Measurements from ENCODE around the gene PGBD1. TPM values are rescaled to one million over a fixed set of nuclear protein-coding genes. Genes with fewer than 3 reads are reported as not detected.

Gene PGBD1, protein sequence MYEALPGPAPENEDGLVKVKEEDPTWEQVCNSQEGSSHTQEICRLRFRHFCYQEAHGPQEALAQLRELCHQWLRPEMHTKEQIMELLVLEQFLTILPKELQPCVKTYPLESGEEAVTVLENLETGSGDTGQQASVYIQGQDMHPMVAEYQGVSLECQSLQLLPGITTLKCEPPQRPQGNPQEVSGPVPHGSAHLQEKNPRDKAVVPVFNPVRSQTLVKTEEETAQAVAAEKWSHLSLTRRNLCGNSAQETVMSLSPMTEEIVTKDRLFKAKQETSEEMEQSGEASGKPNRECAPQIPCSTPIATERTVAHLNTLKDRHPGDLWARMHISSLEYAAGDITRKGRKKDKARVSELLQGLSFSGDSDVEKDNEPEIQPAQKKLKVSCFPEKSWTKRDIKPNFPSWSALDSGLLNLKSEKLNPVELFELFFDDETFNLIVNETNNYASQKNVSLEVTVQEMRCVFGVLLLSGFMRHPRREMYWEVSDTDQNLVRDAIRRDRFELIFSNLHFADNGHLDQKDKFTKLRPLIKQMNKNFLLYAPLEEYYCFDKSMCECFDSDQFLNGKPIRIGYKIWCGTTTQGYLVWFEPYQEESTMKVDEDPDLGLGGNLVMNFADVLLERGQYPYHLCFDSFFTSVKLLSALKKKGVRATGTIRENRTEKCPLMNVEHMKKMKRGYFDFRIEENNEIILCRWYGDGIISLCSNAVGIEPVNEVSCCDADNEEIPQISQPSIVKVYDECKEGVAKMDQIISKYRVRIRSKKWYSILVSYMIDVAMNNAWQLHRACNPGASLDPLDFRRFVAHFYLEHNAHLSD
- total RNA-seq = 10 to 100 TPM in 1 of 2 donors, 1 to 10 TPM in 1; 8.7 to 10.8 TPM
- 11.8 TPM for polyA plus RNA-seq (2013, experiment 1 of 2)
- 10.7 TPM for polyA plus RNA-seq (2013, experiment 2 of 2)
- long read RNA-seq, experiment 1, partial matches to known transcripts = 2 of 10 reads
- long read RNA-seq, experiment 1, other reads (novel, unspliced or antisense) = 8 of 10 reads
- long read RNA-seq, experiment 2, partial matches to known transcripts = 1 of 14 reads
- long read RNA-seq, experiment 2, other reads (novel, unspliced or antisense) = 12 of 14 reads
- long read RNA-seq, experiment 3, transcript PGBD1-201 (7 exons, 3,100 nt) = major isoform, 13 of 62 reads
- long read RNA-seq, experiment 3, partial matches to known transcripts = 1 of 62 reads
- long read RNA-seq, experiment 3, other reads (novel, unspliced or antisense) = 48 of 62 reads
- long read RNA-seq, experiment 4, partial matches to known transcripts = 0 of 9 reads
- long read RNA-seq, experiment 4, other reads (novel, unspliced or antisense) = 8 of 9 reads

DNA sequence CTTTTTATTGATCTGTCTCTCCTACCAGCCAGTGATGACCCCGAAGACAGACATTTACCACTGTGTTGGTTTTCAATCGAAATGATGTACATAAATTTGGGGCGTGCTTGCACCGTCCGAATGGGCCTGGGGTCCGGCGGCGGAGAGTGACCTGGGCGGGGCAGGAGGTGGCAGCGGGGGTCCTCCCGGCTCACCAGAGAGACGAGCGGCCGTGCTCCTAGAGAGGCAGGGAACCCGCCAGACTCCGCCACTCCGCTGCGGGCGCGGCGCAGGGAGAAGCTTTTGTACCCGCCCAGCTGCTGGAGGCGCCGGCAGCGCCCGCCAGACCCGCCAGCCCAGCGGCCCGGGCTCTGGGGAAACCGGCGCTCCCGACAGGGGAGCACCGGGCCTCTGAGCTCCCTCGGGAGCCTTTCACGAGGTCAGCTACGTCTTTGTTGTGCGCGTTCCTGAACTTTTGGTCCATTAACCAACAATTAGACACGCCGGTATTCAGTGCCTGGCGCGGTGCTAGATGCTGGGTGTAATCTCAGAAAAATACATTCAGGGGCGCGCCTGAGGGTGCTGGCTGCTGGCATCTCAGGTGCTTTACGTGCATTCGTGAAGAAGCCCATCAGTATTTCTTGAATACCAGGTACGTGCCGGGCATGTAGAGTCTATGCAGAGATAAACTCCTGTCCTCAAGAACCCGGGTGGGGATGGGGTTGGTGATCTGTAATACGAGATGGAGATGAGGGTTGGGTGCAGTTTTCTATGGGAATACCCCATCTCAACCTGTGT lies at the start of gene PGBD1:
Gene PGBD1, plus strand, starts transcription at position 285 of the 777 bp plus-strand sequence. CDS start 2,242 bp downstream, outside the sequence.
- peaks cover 33% of the 10 kb centered on the region for H3K36me3 ChIP-seq (ENCODE audit: control insufficient read depth, insufficient read depth, low read length)
- H3K4me3 ChIP-seq (ENCODE audit: low read length) = peak within 1 kb of the TSS; percentile 99
- peaks cover 2% of the 10 kb centered on the region for H3K27me3 Mint-ChIP-seq (ENCODE audit: insufficient read depth)
- H3K4me1 Mint-ChIP-seq = peaks cover 12% of the 10 kb centered on the region
- 0 to 1% methylated on average over 12 to 50 of the region's 50 CpGs for WGBS, 2 experiments (ENCODE audit: insufficient coverage in 1 of 2, insufficient read length in 1 of 2)
- H3K4me1 ChIP-seq (ENCODE audit: control insufficient read depth, insufficient read depth, low read length) = no peaks in the 10 kb centered on the region
- peaks cover 14% of the 10 kb centered on the region for H3K27me3 ChIP-seq (ENCODE audit: control insufficient read depth, insufficient read depth, low read length, poor library complexity, severe bottlenecking)
- H3K36me3 Mint-ChIP-seq (ENCODE audit: low read depth) = peaks cover 39% of the 10 kb centered on the region
- no peaks in the 10 kb centered on the region for H3K9me3 Mint-ChIP-seq
- DNase-seq = peak; percentile 93
- H3K9ac ChIP-seq (ENCODE audit: extremely low read depth, low read length, poor library complexity, severe bottlenecking) = peak within 1 kb of the TSS; percentile 69
- no peak within 1 kb of the TSS for H3K27ac ChIP-seq (ENCODE audit: low read depth, low read length)
- H3K27ac Mint-ChIP-seq = peak within 1 kb of the TSS; percentile 19
- H3K9me3 ChIP-seq (ENCODE audit: control insufficient read depth, low read length) = no peaks in the 10 kb centered on the region
- no peak for TF ChIP-seq CTCF (conservative IDR thresholded peaks at IDR 0.05)
- H3K4me3 Mint-ChIP-seq = peak within 1 kb of the TSS; percentile 86

DNA sequence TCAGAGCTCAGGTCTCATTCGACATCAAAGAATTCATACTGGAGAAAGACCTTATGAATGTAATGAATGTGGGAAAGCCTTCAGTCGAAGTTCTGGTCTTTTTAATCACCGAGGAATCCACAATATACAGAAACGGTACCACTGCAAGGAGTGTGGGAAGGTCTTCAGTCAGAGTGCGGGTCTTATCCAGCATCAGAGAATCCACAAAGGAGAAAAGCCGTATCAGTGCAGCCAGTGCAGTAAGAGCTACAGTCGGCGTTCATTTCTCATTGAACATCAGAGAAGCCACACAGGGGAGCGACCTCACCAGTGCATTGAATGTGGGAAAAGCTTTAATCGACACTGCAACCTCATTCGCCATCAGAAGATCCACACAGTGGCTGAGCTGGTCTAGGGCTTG lies 48.6 kb upstream of the PGBD1 start:
- H3K9me3 ChIP-seq (ENCODE audit: control insufficient read depth, low read length) = peaks cover 26% of the 10 kb centered on the region
- no peaks in the 10 kb centered on the region for H3K27me3 ChIP-seq (ENCODE audit: control insufficient read depth, insufficient read depth, low read length, poor library complexity, severe bottlenecking)
- no peak for DNase-seq
- H3K27ac Mint-ChIP-seq = no peak overlapping the region
- no peak overlapping the region for H3K27ac ChIP-seq (ENCODE audit: low read depth, low read length)
- no peaks in the 10 kb centered on the region for H3K27me3 Mint-ChIP-seq (ENCODE audit: insufficient read depth)
- no peak overlapping the region for H3K4me3 ChIP-seq (ENCODE audit: low read length)
- H3K4me3 Mint-ChIP-seq = no peak overlapping the region
- peaks cover 13% of the 10 kb centered on the region for H3K4me1 Mint-ChIP-seq
- peaks cover 86% of the 10 kb centered on the region for H3K36me3 Mint-ChIP-seq (ENCODE audit: low read depth)
- H3K36me3 ChIP-seq (ENCODE audit: control insufficient read depth, insufficient read depth, low read length) = peaks cover 84% of the 10 kb centered on the region
- no peak for TF ChIP-seq CTCF (conservative IDR thresholded peaks at IDR 0.05)
- no peak overlapping the region for H3K9ac ChIP-seq (ENCODE audit: extremely low read depth, low read length, poor library complexity, severe bottlenecking)
- WGBS, 2 experiments (ENCODE audit: insufficient coverage in 1 of 2, insufficient read length in 1 of 2) = 93 to 99% methylated on average over 10 to 11 of the region's 11 CpGs
- H3K9me3 Mint-ChIP-seq = peaks cover 54% of the 10 kb centered on the region
- peaks cover 15% of the 10 kb centered on the region for H3K4me1 ChIP-seq (ENCODE audit: control insufficient read depth, insufficient read depth, low read length)
